HepG2 (cell line): ENCODE measurements around the gene HLA-F.

Source experiments
- POLR2A ChIP-seq, 2 experiments: IDR thresholded peaks; 2 replicates each; pipeline ENCODE4 v1.6.1; 2011; ENCODE audit warnings: low read depth in 2 of 2, low read length in 2 of 2, mild to moderate bottlenecking in 1 of 2, moderate library complexity in 1 of 2; ENCODE audit not compliant: insufficient read depth in 1 of 2
- TBP ChIP-seq: sonication (generic); formaldehyde crosslinking; IDR thresholded peaks from 2 replicates; pipeline ENCODE4 v1.5.0; 2020; ENCODE audit warnings: missing genetic modification reagents
- TF ChIP-seq, protein P1 (sequence below): sonication (generic); IDR thresholded peaks from 2 replicates; pipeline ENCODE4 v1.6.1; 2016; ENCODE audit warnings: low read depth, borderline replicate concordance

DNA sequence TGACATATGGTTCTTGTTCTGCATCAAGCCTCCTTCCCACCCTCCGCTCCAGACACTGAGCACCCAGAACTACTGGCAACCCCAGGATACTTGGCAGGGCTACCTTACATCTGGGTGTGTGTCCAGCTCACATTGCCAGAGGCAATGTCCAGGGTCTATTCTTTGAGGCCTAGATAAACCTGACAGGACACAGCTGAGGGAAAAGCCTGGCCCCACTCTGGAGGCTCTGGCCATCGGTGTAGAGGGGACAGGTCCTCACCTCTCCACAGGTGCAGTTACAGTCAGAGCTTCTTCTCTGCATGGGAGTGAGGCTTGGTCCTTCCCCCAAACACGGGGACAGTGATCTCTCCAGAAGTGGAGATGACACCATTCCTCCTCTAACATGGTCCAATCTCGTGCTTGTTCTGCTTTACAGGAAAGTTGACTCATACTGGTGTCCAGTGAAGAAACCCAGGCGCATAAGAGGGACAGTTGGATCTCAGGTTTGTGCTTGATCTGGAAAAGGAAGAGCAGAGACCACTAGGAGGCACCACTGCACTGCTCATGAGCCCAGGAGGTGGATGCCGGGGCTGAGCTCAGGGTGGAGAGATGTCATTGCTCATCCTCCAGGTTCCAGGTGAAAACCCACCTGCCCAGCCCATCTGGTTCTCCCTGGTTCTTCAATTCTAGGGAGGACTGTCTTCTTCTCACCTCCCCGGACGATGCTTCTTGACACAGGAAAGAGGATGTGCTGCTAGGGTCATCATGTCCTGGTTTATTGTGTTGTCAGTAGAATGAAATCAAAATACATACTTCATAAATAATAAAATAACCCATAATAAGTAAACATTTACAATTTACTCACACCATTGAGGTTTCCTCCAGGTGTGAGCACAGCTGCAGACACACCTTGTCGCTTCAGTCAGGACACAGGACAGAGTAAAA lies 14.7 kb downstream of the HLA-F start:
- TF ChIP-seq, protein P1, sequence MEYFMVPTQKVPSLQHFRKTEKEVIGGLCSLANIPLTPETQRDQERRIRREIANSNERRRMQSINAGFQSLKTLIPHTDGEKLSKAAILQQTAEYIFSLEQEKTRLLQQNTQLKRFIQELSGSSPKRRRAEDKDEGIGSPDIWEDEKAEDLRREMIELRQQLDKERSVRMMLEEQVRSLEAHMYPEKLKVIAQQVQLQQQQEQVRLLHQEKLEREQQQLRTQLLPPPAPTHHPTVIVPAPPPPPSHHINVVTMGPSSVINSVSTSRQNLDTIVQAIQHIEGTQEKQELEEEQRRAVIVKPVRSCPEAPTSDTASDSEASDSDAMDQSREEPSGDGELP = no peak
- TF ChIP-seq TBP (CRISPR knock-in tag) (no peak), POLR2A (IDR thresholded peaks at IDR 0.05; ENCODE audit: insufficient read depth in 1 of 2, low read depth in 2 of 2, low read length in 2 of 2) (no peak)
